22Rv1 (cell line): ENCODE measurements around the gene CNST.

Source experiments
- CTCF ChIP-seq: fragments of 450-650 bp; IDR thresholded peaks from 2 replicates; pipeline ENCODE4 v1.5.1; 2017; ENCODE audit warnings: mild to moderate bottlenecking
- ZFX ChIP-seq: fragments of 450-650 bp; IDR thresholded peaks from 2 replicates; pipeline ENCODE4 v1.6.1; 2017; ENCODE audit warnings: antibody characterized with exemption, borderline replicate concordance

DNA sequence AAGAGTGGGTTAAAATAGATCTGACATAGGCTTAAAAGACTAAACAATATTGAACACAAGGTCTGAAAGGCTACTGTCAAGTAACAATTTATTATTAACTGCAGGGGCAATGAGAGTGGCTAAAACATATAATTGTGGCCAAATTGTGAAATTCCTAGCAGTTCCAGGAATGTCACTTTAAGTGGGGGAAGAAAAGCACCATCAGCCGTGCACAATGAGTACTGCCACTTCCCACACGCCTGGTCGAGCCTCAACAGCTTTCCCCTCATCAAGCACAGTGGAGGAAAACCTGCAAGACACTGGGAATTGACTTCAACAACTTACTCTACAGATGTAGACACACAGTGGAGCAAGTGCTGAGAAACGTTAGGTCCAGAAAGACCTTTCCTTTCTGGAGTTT is 16.6 kb upstream of the CNST start:
- TF ChIP-seq CTCF (no peak), ZFX (no peak)
